ENCODE measurements around the gene NR0B1. TPM values are rescaled to one million over a fixed set of nuclear protein-coding genes. Genes with fewer than 3 reads are reported as not detected.

Gene NR0B1, protein sequence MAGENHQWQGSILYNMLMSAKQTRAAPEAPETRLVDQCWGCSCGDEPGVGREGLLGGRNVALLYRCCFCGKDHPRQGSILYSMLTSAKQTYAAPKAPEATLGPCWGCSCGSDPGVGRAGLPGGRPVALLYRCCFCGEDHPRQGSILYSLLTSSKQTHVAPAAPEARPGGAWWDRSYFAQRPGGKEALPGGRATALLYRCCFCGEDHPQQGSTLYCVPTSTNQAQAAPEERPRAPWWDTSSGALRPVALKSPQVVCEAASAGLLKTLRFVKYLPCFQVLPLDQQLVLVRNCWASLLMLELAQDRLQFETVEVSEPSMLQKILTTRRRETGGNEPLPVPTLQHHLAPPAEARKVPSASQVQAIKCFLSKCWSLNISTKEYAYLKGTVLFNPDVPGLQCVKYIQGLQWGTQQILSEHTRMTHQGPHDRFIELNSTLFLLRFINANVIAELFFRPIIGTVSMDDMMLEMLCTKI
- total RNA-seq = not detected

DNA sequence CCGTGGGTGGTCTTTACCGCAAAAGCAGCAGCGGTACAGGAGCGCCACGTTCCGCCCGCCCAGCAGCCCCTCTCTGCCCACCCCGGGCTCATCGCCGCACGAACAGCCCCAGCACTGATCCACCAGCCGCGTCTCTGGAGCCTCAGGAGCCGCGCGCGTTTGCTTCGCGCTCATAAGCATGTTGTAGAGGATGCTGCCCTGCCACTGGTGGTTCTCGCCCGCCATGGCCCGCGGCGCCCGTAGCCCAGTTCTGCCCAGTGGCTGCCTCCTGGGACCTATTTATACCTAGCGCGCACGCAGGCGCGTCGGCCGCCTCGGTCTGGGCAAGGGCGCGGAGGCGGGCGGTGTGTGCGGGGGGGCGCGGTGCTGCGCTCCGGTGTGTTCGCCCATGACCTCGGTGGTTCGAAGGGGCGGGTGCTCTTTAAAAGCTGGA, at the start of gene NR0B1:
TSS of gene NR0B1 (minus strand) at position 252 of the 433 bp plus-strand sequence. CDS start at position 225, 27 bp downstream.
- Histone ChIP-seq H3K27ac (no peak within 1 kb of the TSS), H3K36me3 (no peaks in the 10 kb centered on the region), H3K9me3 (no peaks in the 10 kb centered on the region), H3K27me3 (peaks cover 23% of the 10 kb centered on the region), H3K4me3 (no peak within 1 kb of the TSS), H3K4me1 (no peaks in the 10 kb centered on the region)
- in situ Hi-C loops (cut with MboI; ENCODE audit: low pct_ligation_motif_present in 1 of 4, low pct_unique_long_range_greater_than_20kb in 1 of 4, low sequenced_read_pairs in 3 of 4) (no loop called here), intact Hi-C loops (cut with DNase I; ENCODE audit: low total_unique reads) (no loop called here)
- 39% methylated on average over 42 of the region's 46 CpGs; no CpG with 5 or more reads in 1 of the 2 donors for WGBS, 2 donors (ENCODE audit: low coverage in 1 of 2)
- TF ChIP-seq EP300 (IDR thresholded peaks at IDR 0.05; ENCODE audit: low read depth) = no peak
- TF ChIP-seq, protein P1, sequence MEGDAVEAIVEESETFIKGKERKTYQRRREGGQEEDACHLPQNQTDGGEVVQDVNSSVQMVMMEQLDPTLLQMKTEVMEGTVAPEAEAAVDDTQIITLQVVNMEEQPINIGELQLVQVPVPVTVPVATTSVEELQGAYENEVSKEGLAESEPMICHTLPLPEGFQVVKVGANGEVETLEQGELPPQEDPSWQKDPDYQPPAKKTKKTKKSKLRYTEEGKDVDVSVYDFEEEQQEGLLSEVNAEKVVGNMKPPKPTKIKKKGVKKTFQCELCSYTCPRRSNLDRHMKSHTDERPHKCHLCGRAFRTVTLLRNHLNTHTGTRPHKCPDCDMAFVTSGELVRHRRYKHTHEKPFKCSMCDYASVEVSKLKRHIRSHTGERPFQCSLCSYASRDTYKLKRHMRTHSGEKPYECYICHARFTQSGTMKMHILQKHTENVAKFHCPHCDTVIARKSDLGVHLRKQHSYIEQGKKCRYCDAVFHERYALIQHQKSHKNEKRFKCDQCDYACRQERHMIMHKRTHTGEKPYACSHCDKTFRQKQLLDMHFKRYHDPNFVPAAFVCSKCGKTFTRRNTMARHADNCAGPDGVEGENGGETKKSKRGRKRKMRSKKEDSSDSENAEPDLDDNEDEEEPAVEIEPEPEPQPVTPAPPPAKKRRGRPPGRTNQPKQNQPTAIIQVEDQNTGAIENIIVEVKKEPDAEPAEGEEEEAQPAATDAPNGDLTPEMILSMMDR (IDR thresholded peaks at IDR 0.05) = no peak
- TF ChIP-seq POLR2A (IDR thresholded peaks at IDR 0.05) = no peak
- no peak for TF ChIP-seq POLR2AphosphoS5 (IDR thresholded peaks at IDR 0.05)
- DNase-seq = no peak

DNA sequence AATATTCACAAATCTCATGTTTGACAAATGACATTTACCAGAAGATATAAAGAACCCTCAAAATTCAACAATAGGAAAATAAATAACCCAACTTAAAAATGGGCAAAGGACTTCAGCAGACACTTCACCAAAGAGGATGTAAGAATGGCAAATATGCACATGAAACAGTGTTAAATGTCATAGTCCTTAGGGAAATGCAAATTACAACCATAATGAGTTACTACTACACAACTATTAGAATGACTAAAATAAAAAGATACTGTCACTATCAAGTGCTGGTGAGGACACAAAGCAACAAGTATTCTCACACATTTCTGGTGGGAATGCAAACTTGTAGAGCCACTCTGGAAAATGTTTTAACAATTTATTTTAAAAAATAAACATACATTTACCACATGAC, 40.8 kb upstream of the NR0B1 start:
- in situ Hi-C loops (cut with MboI; ENCODE audit: low pct_ligation_motif_present in 1 of 4, low pct_unique_long_range_greater_than_20kb in 1 of 4, low sequenced_read_pairs in 3 of 4) = loop anchor here in 1 of 4 donors (25.0 kb wide), 1 partner anchor 113 kb away; the partner anchor contains the start of genes MAGEB1, MAGEB3 and MAGEB4

DNA sequence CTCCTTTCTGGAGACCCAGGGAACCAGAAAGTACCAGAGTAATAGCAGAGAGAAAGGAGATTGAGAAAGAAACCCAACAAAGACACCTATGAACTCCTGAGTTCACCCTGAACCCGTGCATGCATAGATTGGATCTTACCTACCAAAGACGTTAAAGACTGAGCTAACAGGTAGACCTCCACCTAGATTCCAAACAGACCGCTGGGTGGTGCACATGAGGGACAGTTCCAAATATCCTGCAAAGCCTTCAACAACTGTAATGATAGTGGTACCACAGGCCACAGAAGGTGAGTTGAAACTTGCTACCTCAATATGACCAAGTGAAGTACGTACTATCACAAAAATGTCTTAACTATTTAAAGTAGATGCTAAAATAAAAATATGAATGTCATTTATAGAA, 34.0 kb upstream of the NR0B1 start:
- no peaks in the 10 kb centered on the region for H3K27me3 ChIP-seq
- in situ Hi-C loops (cut with MboI; ENCODE audit: low pct_ligation_motif_present in 1 of 4, low pct_unique_long_range_greater_than_20kb in 1 of 4, low sequenced_read_pairs in 3 of 4) (loop anchor here in 1 of 4 donors (25.0 kb wide), 1 partner anchor 106 kb away; the partner anchor contains the start of genes MAGEB1, MAGEB3 and MAGEB4), intact Hi-C loops (cut with DNase I; ENCODE audit: low total_unique reads) (no loop called here)
- TF ChIP-seq, protein P1 (IDR thresholded peaks at IDR 0.05) = no peak
- no peak for TF ChIP-seq POLR2A (IDR thresholded peaks at IDR 0.05)
- no peaks in the 10 kb centered on the region for H3K4me1 ChIP-seq
- WGBS, 2 donors (ENCODE audit: low coverage in 1 of 2) = 41 to 100% methylated on average over 1 to 4 of the region's 4 CpGs
- no peak overlapping the region for H3K4me3 ChIP-seq
- H3K36me3 ChIP-seq = no peaks in the 10 kb centered on the region
- DNase-seq = no peak
- H3K9me3 ChIP-seq = no peaks in the 10 kb centered on the region
- H3K27ac ChIP-seq = no peak overlapping the region

More for the DNA sequence above, 40.8 kb upstream of the NR0B1 start:
- no peaks in the 10 kb centered on the region for H3K4me1 ChIP-seq
- DNase-seq = no peak
- H3K9me3 ChIP-seq = no peaks in the 10 kb centered on the region
- no peak overlapping the region for H3K27ac ChIP-seq
- H3K27me3 ChIP-seq = no peaks in the 10 kb centered on the region
- H3K36me3 ChIP-seq = no peaks in the 10 kb centered on the region
- H3K4me3 ChIP-seq = no peak overlapping the region
- intact Hi-C loops (cut with DNase I; ENCODE audit: low total_unique reads) = no loop called here
- TF ChIP-seq POLR2A (IDR thresholded peaks at IDR 0.05) = no peak
- TF ChIP-seq, protein P1 (IDR thresholded peaks at IDR 0.05) = no peak
- no peak for TF ChIP-seq POLR2AphosphoS5 (IDR thresholded peaks at IDR 0.05)
- no peak for TF ChIP-seq EP300 (IDR thresholded peaks at IDR 0.05; ENCODE audit: low read depth)

DNA sequence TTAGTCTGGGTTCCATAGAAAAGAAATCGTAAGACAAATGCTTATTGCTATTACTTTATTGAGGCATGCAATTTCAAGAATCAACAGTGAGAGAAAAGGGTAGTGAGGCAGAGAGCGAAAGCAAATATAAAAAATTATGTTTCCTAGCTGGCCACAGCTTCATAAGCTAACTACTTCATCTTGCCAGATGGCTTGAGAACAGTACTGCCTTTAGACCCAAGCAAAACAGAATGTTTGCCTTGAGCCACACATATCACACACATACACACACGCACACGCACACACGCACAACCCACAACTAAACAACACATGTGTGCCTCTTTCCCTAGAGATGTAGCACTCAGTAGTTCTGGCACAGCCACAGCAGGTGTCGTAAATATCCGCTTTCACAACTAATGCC, 31.6 kb upstream of the NR0B1 start:
- no peak overlapping the region for H3K4me3 ChIP-seq
- no peaks in the 10 kb centered on the region for H3K4me1 ChIP-seq
- WGBS, 2 donors (ENCODE audit: low coverage in 1 of 2) = 86% methylated on average over 7 of the region's 7 CpGs; no CpG with 5 or more reads in 1 of the 2 donors
- DNase-seq = no peak
- no peak overlapping the region for H3K27ac ChIP-seq
- no peak for TF ChIP-seq EP300 (IDR thresholded peaks at IDR 0.05; ENCODE audit: low read depth)
- TF ChIP-seq, protein P1 (IDR thresholded peaks at IDR 0.05) = no peak
- TF ChIP-seq POLR2AphosphoS5 (IDR thresholded peaks at IDR 0.05) = no peak
- no peak for TF ChIP-seq POLR2A (IDR thresholded peaks at IDR 0.05)
- H3K9me3 ChIP-seq = no peaks in the 10 kb centered on the region
- H3K27me3 ChIP-seq = no peaks in the 10 kb centered on the region
- intact Hi-C loops (cut with DNase I; ENCODE audit: low total_unique reads) (no loop called here), in situ Hi-C loops (cut with MboI; ENCODE audit: low pct_ligation_motif_present in 1 of 4, low pct_unique_long_range_greater_than_20kb in 1 of 4, low sequenced_read_pairs in 3 of 4) (loop anchor here in 1 of 4 donors (25.0 kb wide), 1 partner anchor 103 kb away; the partner anchor contains the start of genes MAGEB1, MAGEB3 and MAGEB4)
- no peaks in the 10 kb centered on the region for H3K36me3 ChIP-seq

Data from transverse colon (tissue), 4 donors.